ENCODE results near the gene CFAP54. TPM values are rescaled to one million over a fixed set of nuclear protein-coding genes. Genes with fewer than 3 reads are reported as not detected.
"Not testable (repeated sequence)": the region's sequence is repeated elsewhere in the genome, so short reads cannot be mapped to it uniquely, and the experiment has no call there.

The CFAP54 gene
- total RNA-seq, 6 experiments from 2014 or later, result 0.40 to 0.66 (median 0.56) TPM

GRCh38 chr12:96571101-96571862 is 81.9 kb downstream of the CFAP54 start:
- TF ChIP-seq CTCF (IDR thresholded peaks at IDR 0.05), result no peak

GRCh38 chr12:96578526-96579125 is 89.2 kb downstream of the CFAP54 start:
- peak; percentile 85 for TF ChIP-seq CTCF (IDR thresholded peaks at IDR 0.05)
- Mint-ChIP-seq H3K36me3 (ENCODE audit: low read depth) (no peaks in the 10 kb centered on the region), H3K4me3 (no peak overlapping the region), H3K9me3 (no peaks in the 10 kb centered on the region), H3K27me3 (ENCODE audit: insufficient read depth) (no peaks in the 10 kb centered on the region), H3K27ac (peak overlapping the region; percentile 19; the same call in 1 of the 2 replicates), H3K4me1 (ENCODE audit: low read depth) (peaks cover 5% of the 10 kb centered on the region; the same call in 1 of the 2 replicates)
- DNase-seq, result peak; percentile 60

More at GRCh38 chr12:96571101-96571862, 81.9 kb downstream of the CFAP54 start:
- Mint-ChIP-seq H3K36me3 (ENCODE audit: low read depth) (no peaks in the 10 kb centered on the region), H3K27me3 (ENCODE audit: insufficient read depth) (peaks cover 3% of the 10 kb centered on the region), H3K9me3 (no peaks in the 10 kb centered on the region), H3K27ac (no peak overlapping the region), H3K4me1 (ENCODE audit: low read depth) (peaks cover 11% of the 10 kb centered on the region), H3K4me3 (peak overlapping the region; percentile 5; the same call in 1 of the 2 replicates)
- peak; percentile 4 for DNase-seq

GRCh38 chr12:96585977-96586376 is 96.6 kb downstream of the CFAP54 start:
- no peak overlapping the region for H3K4me3 Mint-ChIP-seq
- no peak overlapping the region for H3K27ac Mint-ChIP-seq
- no peak for TF ChIP-seq CTCF (IDR thresholded peaks at IDR 0.05)
- H3K9me3 Mint-ChIP-seq, result no peaks in the 10 kb centered on the region
- H3K4me1 Mint-ChIP-seq (ENCODE audit: low read depth), result peaks cover 25% of the 10 kb centered on the region
- no peak for DNase-seq
- H3K27me3 Mint-ChIP-seq (ENCODE audit: insufficient read depth), result no peaks in the 10 kb centered on the region
- no peaks in the 10 kb centered on the region for H3K36me3 Mint-ChIP-seq (ENCODE audit: low read depth)

GRCh38 chr12:96587691-96588090 is 98.3 kb downstream of the CFAP54 start:
- Mint-ChIP-seq H3K36me3 (ENCODE audit: low read depth) (no peaks in the 10 kb centered on the region), H3K9me3 (no peaks in the 10 kb centered on the region), H3K27me3 (ENCODE audit: insufficient read depth) (peaks cover 3% of the 10 kb centered on the region; the same call in 1 of the 2 replicates), H3K27ac (no peak overlapping the region), H3K4me3 (no peak overlapping the region), H3K4me1 (ENCODE audit: low read depth) (peaks cover 30% of the 10 kb centered on the region)
- no peak for TF ChIP-seq CTCF (IDR thresholded peaks at IDR 0.05)
- DNase-seq, result peak; percentile 26

- no peak for DNase-seq
- no peak for TF ChIP-seq CTCF (IDR thresholded peaks at IDR 0.05)
- Mint-ChIP-seq H3K36me3 (ENCODE audit: low read depth) (no peaks in the 10 kb centered on the region), H3K4me3 (peak overlapping the region; percentile 20), H3K27ac (no peak overlapping the region), H3K9me3 (no peaks in the 10 kb centered on the region), H3K4me1 (ENCODE audit: low read depth) (peaks cover 26% of the 10 kb centered on the region), H3K27me3 (ENCODE audit: insufficient read depth) (peaks cover 3% of the 10 kb centered on the region)
These were observed 101.6 kb downstream of the CFAP54 start for GRCh38 chr12:96590970-96591369.

GRCh38 chr12:96604374-96604773 is 115.0 kb downstream of the CFAP54 start:
- not testable (repeated sequence) for H3K9me3 Mint-ChIP-seq; H3K36me3 Mint-ChIP-seq (ENCODE audit: low read depth); H3K4me1 Mint-ChIP-seq (ENCODE audit: low read depth); DNase-seq; H3K27ac Mint-ChIP-seq; H3K4me3 Mint-ChIP-seq
- H3K27me3 Mint-ChIP-seq (ENCODE audit: insufficient read depth), result peaks cover 12% of the 10 kb centered on the region
